GM18508 (cell line): ENCODE data around the gene DHCR7.

Source experiments
- ATAC-seq: cut with Tn5 transposase; IDR thresholded peaks from one replicate; pipeline ENCODE4 v1.9.1; 2021; ENCODE audit warnings: moderate number of reproducible peaks; ENCODE audit not compliant: insufficient read depth, unreplicated experiment

DHCR7 gene

GRCh38 chr11:71387784-71388636, 60.2 kb downstream of the DHCR7 start:
- no peak for ATAC-seq

GRCh38 chr11:71387200-71387599, 61.0 kb downstream of the DHCR7 start:
- ATAC-seq = no peak

GRCh38 chr11:71386202-71386601, 62.0 kb downstream of the DHCR7 start:
- no peak for ATAC-seq

- ATAC-seq = no peak
Measured at GRCh38 chr11:71385091-71385490, 63.1 kb downstream of the DHCR7 start.

GRCh38 chr11:71384561-71384960, 63.6 kb downstream of the DHCR7 start:
- ATAC-seq = no peak
